Measurements from ENCODE around the gene ZDHHC18.
A peak's percentile ranks its signal among the peaks of the same experiment; 100 is the strongest.

The ZDHHC18 gene

GRCh38 chr1:26877326-26877725 lies 50.8 kb downstream of the ZDHHC18 start:
- TF ChIP-seq, protein P1, sequence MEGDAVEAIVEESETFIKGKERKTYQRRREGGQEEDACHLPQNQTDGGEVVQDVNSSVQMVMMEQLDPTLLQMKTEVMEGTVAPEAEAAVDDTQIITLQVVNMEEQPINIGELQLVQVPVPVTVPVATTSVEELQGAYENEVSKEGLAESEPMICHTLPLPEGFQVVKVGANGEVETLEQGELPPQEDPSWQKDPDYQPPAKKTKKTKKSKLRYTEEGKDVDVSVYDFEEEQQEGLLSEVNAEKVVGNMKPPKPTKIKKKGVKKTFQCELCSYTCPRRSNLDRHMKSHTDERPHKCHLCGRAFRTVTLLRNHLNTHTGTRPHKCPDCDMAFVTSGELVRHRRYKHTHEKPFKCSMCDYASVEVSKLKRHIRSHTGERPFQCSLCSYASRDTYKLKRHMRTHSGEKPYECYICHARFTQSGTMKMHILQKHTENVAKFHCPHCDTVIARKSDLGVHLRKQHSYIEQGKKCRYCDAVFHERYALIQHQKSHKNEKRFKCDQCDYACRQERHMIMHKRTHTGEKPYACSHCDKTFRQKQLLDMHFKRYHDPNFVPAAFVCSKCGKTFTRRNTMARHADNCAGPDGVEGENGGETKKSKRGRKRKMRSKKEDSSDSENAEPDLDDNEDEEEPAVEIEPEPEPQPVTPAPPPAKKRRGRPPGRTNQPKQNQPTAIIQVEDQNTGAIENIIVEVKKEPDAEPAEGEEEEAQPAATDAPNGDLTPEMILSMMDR (IDR thresholded peaks at IDR 0.05): no peak

GRCh38 chr1:26879793-26880192 lies 53.3 kb downstream of the ZDHHC18 start:
- TF ChIP-seq, protein P1 (IDR thresholded peaks at IDR 0.05): no peak

- TF ChIP-seq, protein P1 (IDR thresholded peaks at IDR 0.05): no peak
Measured at GRCh38 chr1:26882696-26883463, 56.4 kb downstream of the ZDHHC18 start.

- TF ChIP-seq, protein P1 (IDR thresholded peaks at IDR 0.05): peak; percentile 49
Measured at GRCh38 chr1:26887125-26887524, 60.6 kb downstream of the ZDHHC18 start.

DNA sequence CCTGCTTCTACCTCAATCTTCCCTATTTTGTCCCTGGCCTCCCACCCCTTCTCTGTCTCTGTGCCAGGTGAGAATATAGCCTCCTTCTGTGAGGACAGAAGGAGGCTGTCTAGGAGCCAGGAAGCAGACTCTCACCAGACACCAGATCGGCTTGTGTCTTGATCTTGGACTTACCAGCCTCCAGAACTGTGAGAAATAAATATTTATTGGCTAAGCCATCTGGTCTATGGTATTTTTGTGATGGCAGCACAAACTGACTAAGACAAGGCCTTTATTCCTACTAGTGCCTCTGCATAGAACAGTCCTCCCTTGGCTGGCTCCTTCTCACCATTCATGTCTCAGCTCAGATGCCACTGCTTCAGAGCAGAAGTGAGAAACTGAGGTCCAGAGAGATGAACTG lies 61.7 kb downstream of the ZDHHC18 start:
- TF ChIP-seq, protein P1 (IDR thresholded peaks at IDR 0.05): no peak

GRCh38 chr1:26889551-26890466 lies 63.3 kb downstream of the ZDHHC18 start, which contains the start of gene GPN2:
GPN2 (minus strand) TSS chr1:26890283; CDS start chr1:26890096, 187 bp downstream.
- TF ChIP-seq, protein P1 (IDR thresholded peaks at IDR 0.05): no peak

DNA sequence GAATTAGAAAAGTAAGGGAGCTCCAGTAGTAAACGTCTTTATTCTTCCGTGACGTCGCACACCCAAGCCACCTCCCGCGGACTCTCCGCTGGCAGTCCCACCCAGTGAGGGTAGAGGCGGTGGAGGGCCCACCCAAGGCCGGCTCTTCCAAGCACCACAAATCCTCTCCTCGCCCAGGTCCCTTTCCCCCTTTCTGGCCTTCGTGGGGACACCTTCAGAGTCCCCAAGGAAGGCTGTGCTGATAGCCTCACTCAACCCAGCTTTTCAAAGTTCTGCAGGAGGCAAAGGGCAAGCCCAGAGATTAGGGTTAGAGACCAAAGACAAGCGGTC lies 63.9 kb downstream of the ZDHHC18 start:
- TF ChIP-seq, protein P1 (IDR thresholded peaks at IDR 0.05): no peak
